Effector CD8-positive, alpha-beta T cell (primary cell): Measurements from ENCODE around the gene ZNF774.
"Not testable (repeated sequence)": the region's sequence is repeated elsewhere in the genome, so short reads cannot be mapped to it uniquely, and the experiment has no call there.

ENCODE experiments used
- DNase-seq: peaks from one replicate; lab custom pipeline; 2025; lab: John Stamatoyannopoulos, UW
- total RNA-seq, 4 experiments: gene quantifications; one replicate each; lab custom pipeline; 2026; lab: John Stamatoyannopoulos, UW

ZNF774 gene
- total RNA-seq = 0.35 to 1.3 (median 0.89) reads per million in 4 experiments

DNA sequence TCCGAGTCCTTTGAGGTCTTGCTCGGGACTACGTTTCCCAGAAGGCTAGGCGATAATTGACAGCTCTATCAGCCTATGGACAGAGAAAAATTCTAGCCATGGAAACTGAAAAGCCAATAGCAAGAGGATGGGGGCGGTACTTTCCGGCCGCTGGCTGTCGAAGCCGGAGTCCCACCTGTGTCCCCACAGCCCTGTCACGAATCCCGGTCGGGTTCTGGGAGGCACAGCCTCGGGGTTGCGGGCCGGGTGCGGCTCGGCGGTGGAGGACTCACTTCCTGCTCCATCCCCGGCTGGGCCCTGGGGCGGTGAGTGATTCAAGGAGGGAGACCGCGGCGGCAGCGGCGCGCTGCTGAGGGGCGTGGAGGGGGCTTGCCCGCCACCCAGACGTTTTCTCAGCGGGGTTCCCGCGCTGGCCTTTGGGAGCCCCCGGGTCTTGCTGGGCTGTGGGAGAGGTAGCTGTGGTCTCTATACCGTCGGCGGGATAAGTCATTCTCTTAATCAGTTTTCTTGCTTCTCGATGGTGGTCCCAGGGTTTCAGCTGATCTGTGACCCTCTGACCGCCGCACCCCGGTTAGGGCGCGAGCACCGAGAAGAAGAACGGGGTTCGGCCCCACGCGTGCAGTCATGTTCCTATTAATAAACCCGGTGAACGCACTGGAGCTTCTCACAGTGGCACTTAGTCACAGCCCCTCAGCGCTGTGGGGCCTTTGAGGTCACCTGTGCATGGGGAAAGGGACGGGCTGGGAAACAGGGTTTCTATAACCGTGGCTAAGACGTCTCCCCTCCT lies at the start of gene ZNF774:
ZNF774 (plus strand) TSS at position 178 of the 787 bp plus-strand sequence. CDS start 2,377 bp downstream, outside the sequence.
- DNase-seq = peak; percentile 82

DNA sequence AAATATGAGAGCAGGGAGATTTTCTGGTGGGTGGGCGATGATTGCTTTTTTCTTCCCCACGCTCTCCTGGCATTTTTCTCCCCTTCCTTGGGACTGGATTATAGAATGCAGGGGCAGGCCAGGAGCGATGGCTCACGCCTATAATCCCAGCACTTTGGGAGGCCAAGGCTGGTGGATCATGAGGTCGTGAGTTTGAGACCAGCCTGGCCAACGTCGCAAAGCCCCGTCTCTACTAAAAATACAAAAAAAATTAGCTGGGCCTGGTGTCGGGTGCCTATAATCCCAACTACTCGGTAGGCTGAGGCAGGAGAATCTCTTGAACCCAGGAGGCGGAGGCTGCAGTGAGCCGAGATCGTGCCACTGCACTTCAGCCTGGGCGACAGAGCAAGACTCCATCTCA lies 46.7 kb upstream of the ZNF774 start:
- DNase-seq = not testable (repeated sequence)

DNA sequence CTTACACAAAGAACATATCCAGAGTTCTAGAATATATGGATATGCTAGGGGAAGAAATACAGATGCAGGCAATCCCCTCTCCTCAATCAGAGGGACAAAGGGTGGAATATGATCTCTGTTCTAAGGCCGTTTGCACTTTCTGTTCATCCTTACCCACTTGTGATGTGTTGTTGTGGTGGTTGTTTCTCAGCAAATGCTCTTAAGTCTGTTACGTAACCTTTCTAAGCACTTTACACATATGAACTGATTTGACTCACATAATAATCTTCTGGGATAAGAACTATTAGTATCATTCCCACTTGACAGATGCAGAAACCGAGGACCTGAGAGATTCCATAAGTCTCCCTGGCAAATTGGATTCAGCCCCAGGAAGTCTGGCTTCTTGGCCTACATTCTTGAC lies 46.2 kb upstream of the ZNF774 start:
- DNase-seq = no peak

DNA sequence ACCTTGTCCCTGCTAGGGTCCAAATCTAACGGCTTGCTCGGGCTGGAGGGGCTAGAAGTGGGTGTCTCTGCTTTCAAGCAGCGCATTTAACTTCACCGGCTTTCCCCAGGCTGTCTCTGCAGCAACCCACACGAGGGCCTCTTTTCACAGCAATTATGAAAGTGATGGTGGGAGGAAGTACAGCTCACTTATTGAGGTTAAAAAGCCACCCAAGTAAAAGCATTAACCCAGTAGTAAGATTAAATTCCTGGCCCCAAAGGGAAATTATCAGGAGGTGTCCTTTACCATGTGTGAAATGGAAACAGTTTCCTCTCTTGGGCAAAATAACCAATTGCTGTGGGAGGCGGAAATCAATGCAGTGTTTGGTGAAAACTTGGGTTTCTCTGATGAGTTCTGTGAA lies 45.5 kb upstream of the ZNF774 start:
- DNase-seq = no peak

DNA sequence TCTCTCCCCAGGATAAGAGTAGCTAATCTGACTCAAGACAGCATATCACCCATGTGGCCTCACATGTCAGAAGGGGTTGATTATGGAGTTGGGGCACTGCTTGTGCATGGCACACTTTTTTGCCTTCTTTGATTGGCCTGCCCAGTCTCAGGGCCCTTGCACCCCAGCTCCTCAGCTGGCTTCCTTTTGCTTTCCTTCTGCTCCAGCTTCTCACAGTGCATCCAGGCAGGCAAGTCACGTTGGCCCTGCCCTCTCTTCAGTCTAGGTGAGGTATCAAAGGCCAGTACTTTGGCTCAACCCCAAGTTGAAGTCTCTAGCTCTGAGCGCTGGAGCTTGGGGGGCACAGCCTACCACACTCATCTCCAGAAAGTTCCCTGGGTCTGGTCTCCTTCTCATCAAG lies 44.4 kb upstream of the ZNF774 start:
- DNase-seq = no peak

DNA sequence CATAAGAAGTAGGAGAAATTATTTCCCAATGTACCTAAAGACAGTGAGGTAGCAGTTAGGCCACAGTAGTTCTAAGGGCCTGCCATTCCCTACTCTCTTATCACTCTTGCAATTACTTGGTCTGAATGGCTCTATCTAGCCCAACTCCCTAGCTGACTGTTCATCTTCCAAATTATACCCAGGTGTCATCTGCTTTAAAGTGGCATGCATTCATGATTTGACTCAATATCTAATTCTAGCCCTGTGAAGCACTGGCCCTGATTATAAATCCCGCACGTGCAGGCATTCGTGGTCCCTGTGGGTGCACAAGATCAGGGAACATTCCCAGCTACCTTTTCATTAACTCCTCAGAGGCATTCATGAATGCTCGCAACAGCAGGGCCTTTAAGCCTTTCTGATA lies 43.1 kb upstream of the ZNF774 start:
- no peak for DNase-seq

DNA sequence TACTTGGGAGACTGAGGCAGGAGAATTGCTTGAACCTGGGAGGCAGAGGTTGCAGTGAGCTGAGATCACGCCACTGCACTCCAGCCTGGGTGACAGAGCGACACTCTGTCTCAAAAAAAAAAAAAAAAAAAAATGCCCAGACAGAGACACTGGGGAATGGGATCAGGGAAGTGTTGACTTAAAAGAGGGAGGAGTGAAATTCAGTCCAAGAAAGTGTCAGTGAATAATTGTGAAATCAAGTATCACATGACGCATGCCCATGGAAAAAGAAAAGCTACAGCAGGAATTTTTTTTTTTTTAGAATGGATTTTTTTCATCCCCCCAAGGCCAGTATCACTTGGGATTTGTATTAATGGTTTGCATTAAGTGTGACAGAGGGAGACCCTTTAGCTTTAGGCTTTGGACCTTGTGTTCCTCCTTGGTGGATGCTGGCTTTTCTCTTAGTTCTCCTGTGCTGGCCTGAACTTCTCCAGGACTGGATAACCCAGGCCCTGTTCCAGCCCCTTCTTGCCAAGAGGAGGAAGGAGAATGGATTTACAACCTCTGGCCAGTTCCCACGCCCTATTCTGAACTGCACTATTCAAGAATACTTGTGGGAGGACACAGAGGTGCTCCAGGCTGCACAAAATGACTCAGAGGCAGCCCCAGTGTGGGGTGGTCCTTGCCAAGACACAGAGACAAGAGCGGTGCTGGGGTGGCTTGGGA lies 36.7 kb upstream of the ZNF774 start:
- DNase-seq = no peak

DNA sequence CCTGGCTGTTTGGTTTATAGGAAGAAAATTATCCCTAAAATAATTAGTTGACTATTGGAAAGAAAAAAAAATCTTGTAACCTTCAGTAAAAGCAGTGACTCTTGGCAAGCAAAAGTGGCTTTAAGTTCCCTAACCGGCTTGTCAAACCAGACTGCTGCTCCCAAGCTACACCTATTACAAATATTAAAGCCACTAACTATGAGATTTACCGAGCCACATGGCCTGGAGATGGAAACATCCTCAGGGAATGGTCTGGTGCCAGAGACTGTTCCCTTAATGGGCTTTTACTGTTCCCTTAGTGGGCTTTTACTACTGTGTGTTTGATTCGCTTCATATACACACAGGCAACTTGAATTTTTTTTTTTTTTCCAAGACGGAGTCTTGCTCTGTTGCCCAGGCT lies 35.9 kb upstream of the ZNF774 start:
- DNase-seq = no peak

DNA sequence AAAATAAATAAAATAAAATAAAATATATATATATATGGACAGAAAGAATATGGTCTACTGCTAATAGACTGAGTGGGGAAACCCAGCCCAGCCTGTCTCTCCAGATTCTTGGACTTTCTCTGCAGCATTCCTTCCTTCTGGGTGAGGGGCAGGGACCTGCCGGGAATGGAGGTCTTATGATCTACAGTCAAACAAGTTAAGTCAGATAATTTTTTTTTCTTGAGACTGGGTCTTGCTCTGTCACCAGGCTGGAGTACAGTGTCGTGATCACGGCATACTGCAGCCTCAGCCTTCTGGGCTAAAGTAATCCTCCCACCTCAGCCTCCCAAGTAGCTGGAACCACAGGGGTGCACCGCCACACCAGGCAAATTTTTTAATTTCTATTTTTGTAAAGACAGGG lies 33.5 kb upstream of the ZNF774 start:
- no peak for DNase-seq

DNA sequence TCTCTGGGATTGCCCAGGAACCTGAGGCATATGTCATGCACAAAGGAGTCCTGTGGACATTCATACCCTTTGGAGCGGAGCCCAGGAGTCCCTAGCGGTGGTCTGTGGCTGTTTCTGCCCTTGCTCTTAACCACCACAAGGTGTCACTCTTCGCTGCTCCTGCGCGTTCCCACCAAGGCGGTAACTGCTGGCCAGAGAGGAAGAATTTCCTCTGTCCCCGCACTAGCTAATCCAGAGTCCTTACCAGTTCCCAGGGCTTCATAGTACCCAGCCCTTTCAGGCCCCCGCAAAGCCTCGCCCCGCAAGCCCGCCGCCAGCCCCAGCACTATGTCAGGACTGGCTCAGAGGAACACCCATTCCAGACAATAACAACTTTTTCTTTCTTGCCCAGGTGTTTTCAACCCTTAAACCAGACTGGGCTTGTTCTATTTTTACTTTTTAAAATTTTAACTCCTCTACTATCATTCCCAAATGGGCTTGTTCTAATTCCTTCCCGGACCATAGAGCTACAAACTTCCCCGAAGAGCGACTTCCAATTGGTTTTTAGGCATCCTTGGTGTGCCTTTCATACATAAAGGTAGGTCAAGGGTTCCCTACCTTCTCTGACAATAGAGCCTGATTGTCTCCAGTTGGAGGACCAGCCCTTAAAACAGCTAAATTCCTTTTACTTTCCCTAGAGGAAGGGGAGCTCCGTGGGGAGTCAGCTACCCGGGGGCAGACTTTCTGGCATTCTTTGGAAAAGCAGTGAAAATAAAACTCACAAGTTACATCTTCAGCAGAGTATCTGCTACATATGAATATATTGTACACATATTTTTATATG lies 31.8 kb upstream of the ZNF774 start:
- DNase-seq = peak; percentile 56

DNA sequence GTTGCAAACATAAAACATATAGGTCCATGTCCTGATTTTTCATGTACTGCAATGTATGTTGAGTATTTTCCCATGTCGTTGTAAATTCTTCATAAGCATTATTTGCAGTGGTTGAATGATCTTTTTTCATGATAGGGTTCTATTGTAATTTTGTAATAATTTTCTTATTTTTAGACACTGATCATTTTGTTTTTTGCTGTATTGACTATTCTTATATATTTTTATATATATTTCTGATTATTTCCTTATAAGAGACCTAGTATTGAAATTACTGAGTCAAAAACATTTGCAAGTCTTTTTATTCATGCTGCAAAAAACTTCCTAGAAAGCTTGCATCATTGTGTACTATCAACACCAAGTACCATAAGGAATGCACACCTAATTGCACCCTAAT lies 31.2 kb upstream of the ZNF774 start:
- DNase-seq = no peak

DNA sequence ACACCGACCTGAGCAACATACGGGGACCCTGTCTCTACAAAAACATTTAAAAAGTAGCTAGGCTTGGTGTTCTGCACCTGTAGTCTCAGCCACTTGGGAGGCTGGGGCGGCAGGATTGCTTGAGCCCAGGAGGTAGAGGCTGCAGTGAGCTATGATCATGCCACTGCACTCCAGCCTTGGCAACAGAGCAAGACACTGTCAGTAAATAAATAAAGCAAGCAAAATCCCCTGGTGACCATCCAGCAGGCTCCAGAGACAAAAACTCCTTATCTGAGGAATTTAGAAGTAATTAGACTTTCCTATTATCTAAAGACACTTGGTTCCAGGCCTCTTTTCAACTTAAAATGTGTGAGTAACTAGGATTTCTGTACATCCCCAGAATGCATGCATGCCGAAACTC lies 29.5 kb upstream of the ZNF774 start:
- DNase-seq = no peak

DNA sequence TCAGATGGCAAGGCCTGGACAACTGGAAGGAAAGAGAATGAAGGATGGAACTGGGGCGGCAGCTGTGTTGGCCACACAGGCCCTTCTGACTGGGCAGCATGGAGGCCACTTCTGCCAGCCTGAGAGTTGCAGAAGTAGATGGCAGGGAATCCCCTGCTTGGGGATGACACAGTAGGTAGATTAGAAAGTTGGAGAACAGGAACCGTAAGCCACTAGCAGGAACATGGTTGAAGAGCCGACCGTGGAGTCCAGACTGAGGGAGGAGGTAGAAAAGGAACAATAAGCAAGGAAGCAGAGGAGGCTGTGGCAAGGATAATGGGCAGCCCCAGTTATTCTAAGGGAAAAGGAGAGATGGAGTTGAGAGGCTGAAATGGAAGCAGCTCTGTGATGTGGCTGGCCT lies 26.4 kb upstream of the ZNF774 start:
- DNase-seq = no peak

DNA sequence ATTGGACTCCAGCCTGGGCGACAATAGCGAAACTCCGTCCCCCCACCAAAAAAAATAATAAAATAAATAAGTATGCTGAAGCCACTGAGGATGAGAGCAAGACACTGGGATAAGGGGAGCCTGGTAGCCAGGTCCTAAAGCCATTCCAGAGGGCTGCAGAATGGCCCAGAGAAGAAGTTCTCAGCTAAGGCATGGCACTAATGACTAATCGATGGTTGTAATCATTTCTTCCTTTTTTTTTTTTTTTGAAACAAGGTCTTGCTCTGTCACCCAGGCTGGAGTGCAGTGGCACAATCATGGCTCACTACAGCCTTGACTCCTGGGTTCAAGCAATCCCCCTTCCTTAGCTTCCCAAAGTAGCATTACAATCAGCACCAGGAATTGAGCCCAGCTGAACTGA lies 25.6 kb upstream of the ZNF774 start:
- DNase-seq = no peak

DNA sequence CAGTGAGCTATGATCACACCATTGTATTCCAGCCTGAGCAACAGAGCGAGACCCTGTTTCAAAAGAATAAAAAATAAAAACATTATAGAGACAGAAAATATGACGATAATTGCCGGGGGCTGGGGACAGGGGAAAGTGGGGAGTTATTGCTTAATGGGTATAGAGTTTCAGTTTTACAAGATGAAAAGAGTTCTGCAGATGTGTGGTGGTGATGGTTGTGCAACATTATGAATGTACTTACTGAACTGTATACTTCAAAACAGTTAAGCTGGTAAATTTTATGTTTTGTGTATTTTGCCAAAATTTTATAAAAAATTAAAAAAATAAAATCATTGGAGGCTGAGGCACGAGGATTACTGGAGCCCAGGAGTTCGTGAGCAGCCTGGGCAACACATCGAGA lies 24.8 kb upstream of the ZNF774 start:
- DNase-seq = no peak

DNA sequence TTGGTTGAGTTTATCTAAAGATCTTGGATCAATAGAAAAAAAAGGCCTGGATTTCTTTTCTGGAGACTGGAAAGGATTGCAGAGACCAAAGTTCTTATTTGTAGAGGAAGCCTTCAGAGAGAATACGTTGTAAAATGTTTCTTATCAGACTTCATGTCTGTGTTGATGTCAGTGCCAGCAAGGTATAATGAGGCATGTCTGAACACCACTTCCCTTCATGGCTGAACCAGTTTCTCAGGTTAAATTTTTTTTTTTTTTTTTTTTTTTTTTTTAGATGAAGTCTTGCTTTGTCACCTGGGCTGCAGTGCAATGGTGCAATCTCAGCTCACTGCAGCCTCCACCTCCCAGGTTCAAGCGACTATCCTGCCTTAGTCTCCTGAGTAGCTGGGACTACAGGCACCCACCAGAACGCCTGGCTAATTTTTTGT lies 17.8 kb upstream of the ZNF774 start:
- no peak for DNase-seq

DNA sequence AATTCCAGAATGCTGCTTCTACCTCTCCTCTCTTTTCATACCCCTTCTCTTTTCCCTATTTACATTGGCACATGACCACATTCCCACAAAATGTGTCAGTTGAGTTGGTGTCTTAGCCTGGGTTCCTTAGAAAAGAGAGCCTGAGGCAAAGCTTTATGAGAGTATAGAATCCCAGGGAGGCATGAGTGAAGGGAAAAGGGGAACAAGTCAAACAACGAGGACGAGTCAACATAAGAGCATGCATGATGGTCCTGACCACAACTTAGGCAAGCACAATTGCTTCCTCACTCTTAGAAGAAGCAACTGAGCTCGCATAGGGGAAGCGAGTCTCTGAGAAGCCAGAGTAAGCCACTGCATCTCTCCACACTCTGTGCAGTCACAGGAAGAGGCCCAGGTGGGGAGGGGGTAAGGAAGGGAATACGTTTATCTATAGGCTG lies 15.4 kb upstream of the ZNF774 start:
- no peak for DNase-seq

DNA sequence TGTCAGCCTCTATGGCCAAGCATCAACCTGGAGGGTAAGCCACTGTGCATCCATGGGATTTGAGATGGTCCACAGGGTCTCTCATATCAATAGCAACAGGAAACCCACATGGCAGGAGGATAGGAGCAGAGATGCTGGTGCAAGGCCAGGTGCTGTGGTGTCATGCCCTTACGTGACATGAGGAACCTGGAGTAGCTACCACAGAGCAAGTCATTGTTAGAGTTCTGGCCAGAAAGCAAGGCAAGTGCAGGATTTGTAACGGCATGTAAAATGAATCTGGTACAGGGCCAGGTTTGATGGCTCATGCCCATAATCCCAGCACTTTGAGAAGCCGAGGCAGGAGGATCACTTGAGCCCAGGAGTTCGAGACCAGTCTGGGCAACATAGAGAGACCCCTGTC lies 14.8 kb upstream of the ZNF774 start:
- no peak for DNase-seq

DNA sequence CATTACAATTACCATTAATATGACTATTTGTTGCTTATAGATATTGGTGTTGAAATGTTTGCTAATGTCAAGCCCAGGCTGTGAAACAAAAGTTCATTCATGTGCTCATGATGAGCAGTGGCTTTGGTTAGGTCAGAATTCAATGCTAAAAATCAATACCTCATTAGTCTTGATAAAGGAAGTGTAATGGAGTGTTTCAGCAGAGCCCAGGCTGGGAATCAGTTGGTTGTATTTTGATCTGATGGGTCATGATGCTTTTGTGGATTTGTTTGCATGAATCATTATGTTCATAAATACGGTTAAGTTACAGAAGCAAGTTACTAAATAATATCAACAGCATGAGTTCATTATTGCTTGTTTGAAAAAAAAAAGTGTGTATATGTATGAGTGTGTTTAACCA lies 13.6 kb upstream of the ZNF774 start:
- no peak for DNase-seq

DNA sequence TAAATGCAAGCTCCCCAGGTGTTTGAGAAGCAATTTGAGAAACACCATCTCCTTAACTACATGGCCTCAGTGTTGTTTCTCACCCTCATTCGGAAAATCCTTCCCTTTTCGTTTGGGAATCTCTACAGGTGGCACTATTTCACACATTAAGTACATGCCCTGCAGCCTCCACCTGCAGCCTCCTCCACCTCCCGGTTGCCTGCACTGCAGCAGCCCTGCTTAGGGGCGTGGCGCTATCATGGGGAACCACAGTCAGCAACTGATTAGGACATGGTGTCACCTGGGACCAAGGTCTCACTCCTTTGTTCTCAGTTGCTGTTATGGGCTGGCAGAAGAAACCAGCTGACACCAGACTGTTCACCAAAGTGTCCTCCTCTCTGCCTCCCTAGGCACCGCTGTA lies 11.7 kb upstream of the ZNF774 start:
- DNase-seq = no peak

DNA sequence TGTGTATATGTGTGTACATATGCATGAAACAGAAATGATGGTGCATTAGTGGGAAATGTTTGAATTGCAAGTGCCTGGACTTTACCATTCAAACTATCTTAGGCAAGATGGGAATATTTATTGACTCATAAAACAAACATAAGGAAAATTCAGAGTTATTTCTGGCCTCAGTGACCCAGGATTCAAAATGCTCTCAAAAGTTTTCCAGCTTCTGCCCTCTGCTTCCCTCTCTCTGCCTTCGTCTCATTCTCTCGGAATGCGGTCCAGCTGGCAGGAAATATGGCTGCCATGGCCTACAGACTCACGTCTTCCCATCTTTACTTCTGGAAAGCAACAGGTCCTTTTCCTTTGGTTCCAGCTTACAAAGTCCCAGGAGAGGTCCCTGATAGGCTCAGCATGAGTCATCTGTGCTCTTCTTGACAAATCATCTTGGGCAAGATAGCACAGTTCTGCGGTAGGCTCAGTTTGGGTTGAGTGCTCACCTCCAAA lies 8.7 kb upstream of the ZNF774 start:
- DNase-seq = no peak

DNA sequence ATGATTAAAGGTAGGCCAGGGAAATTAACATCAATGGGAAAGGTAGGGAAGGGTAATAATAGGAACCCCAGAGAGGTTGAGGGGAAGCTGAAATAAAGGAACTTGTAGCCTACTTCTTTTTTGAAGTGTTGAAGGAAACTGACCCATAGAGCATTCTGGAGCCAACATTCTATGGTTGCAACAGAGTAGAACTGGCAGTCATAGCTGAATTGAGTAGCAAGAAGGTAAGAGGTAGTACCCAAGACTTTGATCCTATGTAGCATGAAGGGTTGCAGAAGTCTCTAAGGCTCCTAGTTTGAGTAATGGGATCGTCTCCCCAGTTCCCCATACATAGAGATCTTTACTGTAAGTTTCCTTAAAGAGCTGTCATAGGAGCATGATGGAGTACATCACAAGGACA lies 7.4 kb upstream of the ZNF774 start:
- no peak for DNase-seq
